PFSK-1 (cell line): ENCODE results near the gene FAM163B.

ENCODE experiments used
- FOXP2 ChIP-seq: optimal IDR thresholded peaks from 2 replicates; pipeline ENCODE3; 2011; ENCODE audit warnings: borderline replicate concordance, control low read depth, inconsistent platforms; ENCODE audit not compliant: insufficient read depth; ENCODE audit errors: extremely low read length, extremely low read depth
- POLR2AphosphoS5 ChIP-seq: IDR thresholded peaks from 2 replicates; pipeline ENCODE4 v1.6.1; 2012; ENCODE audit warnings: low read depth, mild to moderate bottlenecking, control low read depth, low read length, moderate library complexity
- SIN3A ChIP-seq: IDR thresholded peaks from 2 replicates; pipeline ENCODE4 v1.6.1; 2012; ENCODE audit warnings: mild to moderate bottlenecking, low read length, moderate library complexity, borderline replicate concordance; ENCODE audit not compliant: insufficient read depth
- TAF1 ChIP-seq: IDR thresholded peaks from 2 replicates; pipeline ENCODE4 v1.6.1; 2012; ENCODE audit warnings: low read length, control low read depth, borderline replicate concordance; ENCODE audit not compliant: insufficient read depth
- TF ChIP-seq, protein P1 (sequence below), 2 experiments: IDR thresholded peaks; 2 replicates each; pipeline versions ENCODE4 v1.6.1 to v1.8.0; 2011 to 2012; ENCODE audit warnings: low read depth in 2 of 2, low read length in 2 of 2, control low read depth in 1 of 2, inconsistent platforms in 1 of 2, mild to moderate bottlenecking in 1 of 2, moderate library complexity in 1 of 2; ENCODE audit not compliant: insufficient read depth in 1 of 2

FAM163B gene

DNA sequence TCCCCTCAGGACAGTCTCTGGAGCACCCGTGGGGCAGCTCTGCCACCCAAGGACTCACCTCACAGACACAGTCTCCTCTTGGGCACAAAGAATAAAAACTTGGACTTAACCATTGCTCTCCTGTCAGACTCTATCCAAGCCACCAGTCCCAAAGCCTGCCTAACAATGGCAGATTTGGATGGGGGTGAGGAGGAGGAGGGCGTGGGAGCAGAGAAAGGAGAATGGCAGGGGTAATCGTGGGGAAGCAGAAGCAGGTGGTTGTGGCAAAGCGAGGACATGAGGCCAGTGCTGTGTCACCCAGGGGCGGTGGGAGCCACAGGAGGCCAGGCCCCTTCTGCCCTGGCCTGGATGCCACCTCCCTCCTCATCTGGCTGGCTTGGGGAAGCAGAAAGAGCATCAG lies 5.5 kb upstream of the FAM163B start:
- no peak for TF ChIP-seq TAF1
- TF ChIP-seq SIN3A, result no peak
- TF ChIP-seq POLR2AphosphoS5, result no peak
- TF ChIP-seq, protein P1, sequence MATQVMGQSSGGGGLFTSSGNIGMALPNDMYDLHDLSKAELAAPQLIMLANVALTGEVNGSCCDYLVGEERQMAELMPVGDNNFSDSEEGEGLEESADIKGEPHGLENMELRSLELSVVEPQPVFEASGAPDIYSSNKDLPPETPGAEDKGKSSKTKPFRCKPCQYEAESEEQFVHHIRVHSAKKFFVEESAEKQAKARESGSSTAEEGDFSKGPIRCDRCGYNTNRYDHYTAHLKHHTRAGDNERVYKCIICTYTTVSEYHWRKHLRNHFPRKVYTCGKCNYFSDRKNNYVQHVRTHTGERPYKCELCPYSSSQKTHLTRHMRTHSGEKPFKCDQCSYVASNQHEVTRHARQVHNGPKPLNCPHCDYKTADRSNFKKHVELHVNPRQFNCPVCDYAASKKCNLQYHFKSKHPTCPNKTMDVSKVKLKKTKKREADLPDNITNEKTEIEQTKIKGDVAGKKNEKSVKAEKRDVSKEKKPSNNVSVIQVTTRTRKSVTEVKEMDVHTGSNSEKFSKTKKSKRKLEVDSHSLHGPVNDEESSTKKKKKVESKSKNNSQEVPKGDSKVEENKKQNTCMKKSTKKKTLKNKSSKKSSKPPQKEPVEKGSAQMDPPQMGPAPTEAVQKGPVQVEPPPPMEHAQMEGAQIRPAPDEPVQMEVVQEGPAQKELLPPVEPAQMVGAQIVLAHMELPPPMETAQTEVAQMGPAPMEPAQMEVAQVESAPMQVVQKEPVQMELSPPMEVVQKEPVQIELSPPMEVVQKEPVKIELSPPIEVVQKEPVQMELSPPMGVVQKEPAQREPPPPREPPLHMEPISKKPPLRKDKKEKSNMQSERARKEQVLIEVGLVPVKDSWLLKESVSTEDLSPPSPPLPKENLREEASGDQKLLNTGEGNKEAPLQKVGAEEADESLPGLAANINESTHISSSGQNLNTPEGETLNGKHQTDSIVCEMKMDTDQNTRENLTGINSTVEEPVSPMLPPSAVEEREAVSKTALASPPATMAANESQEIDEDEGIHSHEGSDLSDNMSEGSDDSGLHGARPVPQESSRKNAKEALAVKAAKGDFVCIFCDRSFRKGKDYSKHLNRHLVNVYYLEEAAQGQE (IDR thresholded peaks at IDR 0.05; ENCODE audit: insufficient read depth in 1 of 2, low read depth in 2 of 2, low read length in 2 of 2), result no peak
- no peak for TF ChIP-seq FOXP2

DNA sequence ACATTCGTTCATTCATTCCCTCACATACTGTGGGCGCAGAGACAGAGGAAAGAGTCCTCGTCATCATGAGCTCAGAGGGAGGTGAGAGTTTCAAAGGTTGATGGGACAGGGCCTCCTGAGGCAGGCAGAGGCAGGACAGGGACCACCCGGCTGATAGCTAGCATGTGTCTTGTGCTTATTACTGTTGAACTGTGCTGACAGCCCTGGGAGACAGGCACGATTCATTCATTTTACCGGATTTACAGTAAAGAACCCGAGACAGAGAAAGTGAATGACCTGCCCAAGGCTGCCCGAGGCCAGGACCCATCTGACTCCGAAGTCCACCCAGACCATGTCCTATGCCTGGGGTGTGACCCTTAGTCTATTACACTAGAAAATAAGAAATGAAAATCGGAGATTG lies 4.9 kb upstream of the FAM163B start:
- TF ChIP-seq FOXP2 (no peak), POLR2AphosphoS5 (no peak), TAF1 (no peak), SIN3A (no peak)
- TF ChIP-seq, protein P1 (IDR thresholded peaks at IDR 0.05; ENCODE audit: insufficient read depth in 1 of 2, low read depth in 2 of 2, low read length in 2 of 2), result no peak

DNA sequence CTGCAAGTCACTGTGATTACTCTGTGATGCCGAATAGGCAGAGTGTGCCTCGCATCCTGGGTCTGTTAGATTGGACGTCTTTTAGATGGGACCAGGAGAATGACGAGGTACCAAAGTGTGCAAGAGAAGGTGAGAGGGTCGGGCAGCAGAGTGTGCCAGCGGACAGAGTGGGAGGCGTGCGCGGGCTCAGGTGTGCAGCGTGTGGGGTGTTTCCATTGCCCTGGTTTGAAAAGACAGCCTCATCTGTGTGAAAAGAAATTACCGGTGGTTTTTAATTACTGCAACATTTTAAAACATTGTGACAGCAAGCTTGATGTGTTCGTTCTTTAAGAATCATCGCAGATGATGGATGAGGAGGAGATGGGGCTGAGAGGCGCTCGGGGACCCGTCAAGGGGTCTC lies 4.2 kb upstream of the FAM163B start:
- TF ChIP-seq TAF1 (no peak), FOXP2 (no peak), POLR2AphosphoS5 (no peak), SIN3A (no peak)
- TF ChIP-seq, protein P1 (IDR thresholded peaks at IDR 0.05; ENCODE audit: insufficient read depth in 1 of 2, low read depth in 2 of 2, low read length in 2 of 2), result no peak

DNA sequence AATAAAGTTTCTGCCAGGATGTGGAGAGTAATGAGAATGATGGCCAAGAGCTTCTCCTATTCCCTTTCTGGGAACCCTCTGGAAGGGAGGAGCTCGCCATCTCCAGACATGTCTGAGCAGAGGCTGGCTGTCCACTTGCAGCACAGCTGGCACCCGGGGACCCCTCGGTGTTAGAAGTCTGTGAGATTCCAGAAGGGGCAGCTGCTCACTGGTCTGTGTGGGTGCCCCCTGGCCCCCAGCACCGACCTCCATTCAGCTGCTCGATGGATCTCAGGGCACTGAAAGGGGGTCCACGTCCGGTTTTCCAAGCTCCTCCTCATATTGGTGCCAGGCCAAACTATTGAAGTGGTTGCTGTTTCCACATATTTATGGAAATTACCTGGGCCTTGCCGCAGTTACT lies 3.6 kb upstream of the FAM163B start:
- TF ChIP-seq SIN3A (no peak), POLR2AphosphoS5 (no peak), FOXP2 (no peak), TAF1 (no peak)
- TF ChIP-seq, protein P1 (IDR thresholded peaks at IDR 0.05; ENCODE audit: insufficient read depth in 1 of 2, low read depth in 2 of 2, low read length in 2 of 2), result no peak

GRCh38 chr9:133612051-133612450 lies 2.9 kb upstream of the FAM163B start:
- TF ChIP-seq, protein P1 (IDR thresholded peaks at IDR 0.05; ENCODE audit: insufficient read depth in 1 of 2, low read depth in 2 of 2, low read length in 2 of 2), result no peak
- no peak for TF ChIP-seq SIN3A
- TF ChIP-seq TAF1, result no peak
- no peak for TF ChIP-seq POLR2AphosphoS5
